HepG2 (cell line): ENCODE measurements around the gene DIO2. TPM values are rescaled to one million over a fixed set of nuclear protein-coding genes. Genes with fewer than 3 reads are reported as not detected.
A peak's percentile ranks its signal among the peaks of the same experiment; 100 is the strongest.

Experiments used
- ATAC-seq: fragments of 200-7000 bp; cut with Tn5 transposase; 3 replicates; pipeline ENCODE4 v1.9.1; 2020; ENCODE audit warnings: mild to moderate bottlenecking, moderate library complexity
- BruUV-seq: library from RNA; stranded (reverse); fragments of 400-500 nt; replicated peaks from 2 replicates; lab custom pipeline; 2021; lab: Mats Ljungman, UMichigan
- CTCF ChIA-PET: fragments of 300-600 bp; formaldehyde crosslinking; extraction: SDS; loops from one replicate; lab custom pipeline; 2021; ENCODE audit warnings: low total read pairs, inconsistent platforms, low intra/inter-chr PET ratio; lab: Yijun Ruan, JAX
- POLR2A ChIA-PET: fragments of 350-600 bp; sonication (Branson Sonifier 250); formaldehyde crosslinking; loops from one replicate; lab custom pipeline; 2020; ENCODE audit warnings: antibody characterized with exemption, inconsistent platforms; lab: Yijun Ruan, JAX
- DNase-seq: peaks from one replicate; pipeline ENCODE4 v3.0.0-alpha.2; 2015; ENCODE audit warnings: low spot score
- FAIRE-seq: peaks from 3 replicates; lab custom pipeline; 2011; peaks lifted over from hg19 to GRCh38; lab: Jason Lieb, UNC
- H2AFZ ChIP-seq: one replicate; pipeline ENCODE4 v1.6.1; 2011; ENCODE audit warnings: low read length, inconsistent platforms
- H3K27ac ChIP-seq: fragments of 300-600 bp; 3 replicates; pipeline ENCODE4 v1.8.0; 2011; ENCODE audit warnings: mixed run types, mild to moderate bottlenecking, mixed read lengths, low read length, inconsistent platforms; ENCODE audit not compliant: insufficient read depth; ENCODE audit errors: extremely low read length
- H3K27me3 ChIP-seq, 2 experiments: fragments of 200-600 bp in 1 of 2; 2 replicates in 1 of 2; 3 replicates in 1 of 2; pipeline versions ENCODE4 v1.6.0 to v1.8.0; 2011; ENCODE audit warnings: low read length in 2 of 2, mild to moderate bottlenecking in 2 of 2, moderate library complexity in 2 of 2, inconsistent platforms in 1 of 2; ENCODE audit not compliant: insufficient read depth in 2 of 2, control insufficient read depth in 1 of 2
- H3K36me3 ChIP-seq, 2 experiments: fragments of 200-600 bp in 1 of 2; replicated peaks in 1 of 2; 2 replicates in 1 of 2; 3 replicates in 1 of 2; pipeline versions ENCODE4 v1.5.1 to v1.8.0; 2011; ENCODE audit warnings: low read length in 2 of 2, inconsistent platforms in 1 of 2; ENCODE audit not compliant: insufficient read depth in 2 of 2, control insufficient read depth in 1 of 2
- H3K4me1 ChIP-seq: 2 replicates; pipeline ENCODE4 v1.5.1; 2012; ENCODE audit warnings: low read length, inconsistent platforms; ENCODE audit not compliant: insufficient read depth
- H3K4me2 ChIP-seq: 2 replicates; pipeline ENCODE4 v1.6.0; 2011; ENCODE audit warnings: low read depth, low read length, inconsistent platforms
- H3K4me3 ChIP-seq, 3 experiments: fragments of 200-600 bp in 1 of 3; sonication (generic), shearing (Covaris generic) in 1 of 3; replicated peaks in 1 of 3; 2 replicates each; pipeline ENCODE4 v1.5.1; 2011 to 2016; ENCODE audit warnings: low read length in 3 of 3, inconsistent platforms in 2 of 3, low read depth in 2 of 3, mild to moderate bottlenecking in 2 of 3, control low read depth in 1 of 3, mixed read lengths in 1 of 3; ENCODE audit not compliant: insufficient read depth in 1 of 3
- H3K79me2 ChIP-seq: one replicate; pipeline ENCODE4 v1.6.1; 2011; ENCODE audit warnings: low read length, inconsistent platforms; ENCODE audit not compliant: insufficient read depth
- H3K9ac ChIP-seq: 2 replicates; pipeline ENCODE4 v1.6.0; 2011; ENCODE audit warnings: mild to moderate bottlenecking, low read depth, low read length, inconsistent platforms; ENCODE audit not compliant: insufficient read depth
- H3K9me3 ChIP-seq: 2 replicates; pipeline ENCODE4 v1.5.1; 2012; ENCODE audit warnings: mild to moderate bottlenecking, low read length
- H4K20me1 ChIP-seq: 2 replicates; pipeline ENCODE4 v1.6.0; 2011; ENCODE audit warnings: inconsistent platforms, mild to moderate bottlenecking, low read length, moderate library complexity; ENCODE audit not compliant: insufficient read depth
- HNF1A ChIP-seq, 2 experiments: sonication (generic) in 1 of 2; formaldehyde crosslinking in 1 of 2; IDR thresholded peaks; 2 replicates each; pipeline versions ENCODE4 v1.4.0 to v1.6.1; 2016 to 2020; ENCODE audit warnings: borderline replicate concordance in 1 of 2, low read depth in 1 of 2, mild to moderate bottlenecking in 1 of 2, missing genetic modification reagents in 1 of 2
- HOXD1 ChIP-seq: sonication (generic); formaldehyde crosslinking; IDR thresholded peaks from 2 replicates; pipeline ENCODE4 v1.5.0; 2020; ENCODE audit warnings: missing genetic modification reagents
- IRX3 ChIP-seq: sonication (generic); formaldehyde crosslinking; IDR thresholded peaks from 2 replicates; pipeline ENCODE4 v1.8.1; 2023; ENCODE audit warnings: mild to moderate bottlenecking, low read depth, missing genetic modification reagents, borderline replicate concordance
- SIX4 ChIP-seq: sonication (generic); formaldehyde crosslinking; IDR thresholded peaks from 2 replicates; pipeline ENCODE4 v1.4.0; 2020; ENCODE audit warnings: missing genetic modification reagents
- SMC3 ChIP-seq: IDR thresholded peaks from 2 replicates; pipeline ENCODE4 v1.6.1; 2011; ENCODE audit warnings: low read length, improper control_type of control experiment
- STAG1 ChIP-seq: sonication (generic); formaldehyde crosslinking; IDR thresholded peaks from 2 replicates; pipeline ENCODE4 v1.4.0; 2020; ENCODE audit warnings: missing genetic modification reagents
- WGBS: methylation state at CpG from one replicate; pipeline ENCODE4 v1.1.6; 2017; ENCODE audit warnings: low lambda C conversion rate; 5-methylcytosine and 5-hydroxymethylcytosine counted together
- in situ Hi-C: cut with HindIII; loops from 2 replicates; pipeline ENCODE4 v1.10.0; 2017; ENCODE audit warnings: low pct_unique_long_range_greater_than_20kb; ENCODE audit not compliant: extremely low pct_ligation_motif_present
- intact Hi-C: fragments of 100-400 bp; cut with micrococcal nuclease; formaldehyde crosslinking; loops from one replicate; pipeline ENCODE4 v1.10.0; 2022; ENCODE audit not compliant: unreplicated experiment
- polyA plus RNA-seq, 8 experiments: library from polyadenylated mRNA; depleted of rRNA in 3 of 8; stranded (reverse) in 7 of 8; unstranded in 1 of 8; fragments of >200 nt; fragmentation: Illumina TruSeq in 4 of 8; extraction: Trizol in 4 of 8; gene quantifications; 2 replicates each; pipeline versions ENCODE4 v1.2.1 to v1.2.3, GENCODE V29; 2011 to 2016; ENCODE audit warnings: low read depth in 4 of 8, missing spikeins in 1 of 8, mixed read lengths in 1 of 8; ENCODE audit not compliant: insufficient read depth in 1 of 8
- total RNA-seq, 5 experiments: library from RNA; depleted of rRNA; stranded (reverse); fragments of >200 nt; fragmentation: Illumina TruSeq; extraction: Trizol; gene quantifications; 2 replicates each; pipeline ENCODE4 v1.2.3, GENCODE V29; 2016; ENCODE audit warnings: low read depth in 1 of 5
- TF ChIP-seq, protein P1 (sequence below): sonication (generic); formaldehyde crosslinking; IDR thresholded peaks from 2 replicates; pipeline ENCODE4 v1.5.0; 2020; ENCODE audit warnings: mild to moderate bottlenecking, missing genetic modification reagents, moderate library complexity

The DIO2 gene
- total and polyA plus RNA-seq, 2 of the 13 experiments (the other 11 are each of a cell fraction or from before 2014, with no cell fraction given) = not detected

DNA sequence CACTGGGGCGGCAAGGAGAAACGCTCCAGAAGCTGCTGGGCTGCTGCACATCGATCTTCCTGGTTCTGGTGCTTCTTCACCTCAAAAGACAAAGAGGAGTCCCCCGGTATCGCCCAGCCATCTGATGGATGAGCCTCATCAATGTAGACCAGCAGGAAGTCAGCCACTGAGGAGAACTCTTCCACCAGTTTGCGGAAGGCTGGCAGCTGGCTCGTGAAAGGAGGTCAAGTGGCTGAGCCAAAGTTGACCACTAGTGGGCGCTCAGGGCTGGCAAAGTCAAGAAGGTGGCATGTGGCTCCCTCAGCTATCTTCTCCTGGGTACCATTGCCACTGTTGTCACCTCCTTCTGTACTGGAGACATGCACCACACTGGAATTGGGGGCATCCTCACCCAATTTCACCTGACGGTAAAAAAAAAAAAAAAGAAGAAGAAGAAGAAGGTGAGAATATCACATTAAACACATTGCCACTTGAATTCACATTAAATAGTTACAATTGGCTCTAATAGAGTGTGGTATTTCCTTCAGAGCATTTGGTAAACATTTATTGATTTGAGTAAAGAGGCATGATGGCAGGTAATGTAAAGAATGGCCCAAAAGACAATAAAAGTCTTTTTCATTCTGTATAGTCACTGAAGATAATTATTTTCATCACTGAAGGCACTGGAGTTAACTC is 8.3 kb downstream of the DIO2 start:
- Histone ChIP-seq H3K9me3 (no peaks in the 10 kb centered on the region), H2AFZ (no peak overlapping the region), H3K9ac (no peak overlapping the region), H3K27me3 (no peaks in the 10 kb centered on the region), H3K79me2 (no peaks in the 10 kb centered on the region), H3K36me3 (no peaks in the 10 kb centered on the region), H3K27ac (no peak overlapping the region), H3K4me1 (no peaks in the 10 kb centered on the region), H4K20me1 (no peaks in the 10 kb centered on the region), H3K4me2 (no peak overlapping the region), H3K4me3 (no peak overlapping the region)
- CTCF ChIA-PET = interaction anchor here (1.3 kb wide), 1 partner anchor 647 kb away, joined by 3 read pairs; no protein-coding TSS in a partner anchor
- in situ Hi-C loops (loop anchor here (25.0 kb wide), 2 partner anchors 384 to 634 kb away; no protein-coding TSS in a partner anchor), intact Hi-C loops (no loop called here)
- DNase-seq = peak; percentile 6
- POLR2A ChIA-PET = no interaction called here
- peak; percentile 79 for ATAC-seq
- 14% methylated on average over 8 of the region's 9 CpGs for WGBS
- peak; percentile 15 for FAIRE-seq
- BruUV-seq = no TSS peak
- no peak for TF ChIP-seq HOXD1 (CRISPR knock-in tag)
- peak; percentile 14; the same call in 1 of the 2 replicates for TF ChIP-seq SMC3
- TF ChIP-seq IRX3 (CRISPR knock-in tag) = no peak
- TF ChIP-seq STAG1 (CRISPR knock-in tag) = peak; percentile 72
- TF ChIP-seq, protein P1, sequence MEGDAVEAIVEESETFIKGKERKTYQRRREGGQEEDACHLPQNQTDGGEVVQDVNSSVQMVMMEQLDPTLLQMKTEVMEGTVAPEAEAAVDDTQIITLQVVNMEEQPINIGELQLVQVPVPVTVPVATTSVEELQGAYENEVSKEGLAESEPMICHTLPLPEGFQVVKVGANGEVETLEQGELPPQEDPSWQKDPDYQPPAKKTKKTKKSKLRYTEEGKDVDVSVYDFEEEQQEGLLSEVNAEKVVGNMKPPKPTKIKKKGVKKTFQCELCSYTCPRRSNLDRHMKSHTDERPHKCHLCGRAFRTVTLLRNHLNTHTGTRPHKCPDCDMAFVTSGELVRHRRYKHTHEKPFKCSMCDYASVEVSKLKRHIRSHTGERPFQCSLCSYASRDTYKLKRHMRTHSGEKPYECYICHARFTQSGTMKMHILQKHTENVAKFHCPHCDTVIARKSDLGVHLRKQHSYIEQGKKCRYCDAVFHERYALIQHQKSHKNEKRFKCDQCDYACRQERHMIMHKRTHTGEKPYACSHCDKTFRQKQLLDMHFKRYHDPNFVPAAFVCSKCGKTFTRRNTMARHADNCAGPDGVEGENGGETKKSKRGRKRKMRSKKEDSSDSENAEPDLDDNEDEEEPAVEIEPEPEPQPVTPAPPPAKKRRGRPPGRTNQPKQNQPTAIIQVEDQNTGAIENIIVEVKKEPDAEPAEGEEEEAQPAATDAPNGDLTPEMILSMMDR = peak; percentile 76

GRCh38 chr14:80200093-80200492 is 11.2 kb downstream of the DIO2 start:
- no peaks in the 10 kb centered on the region for H3K9me3 ChIP-seq
- H3K4me2 ChIP-seq = no peak overlapping the region
- H2AFZ ChIP-seq = no peak overlapping the region
- ATAC-seq = no peak
- H3K4me1 ChIP-seq = no peaks in the 10 kb centered on the region
- H3K4me3 ChIP-seq = no peak overlapping the region
- no peaks in the 10 kb centered on the region for H4K20me1 ChIP-seq
- in situ Hi-C loops = loop anchor here (25.0 kb wide), 2 partner anchors 387 to 637 kb away; no protein-coding TSS in a partner anchor
- no peak overlapping the region for H3K9ac ChIP-seq
- no peaks in the 10 kb centered on the region for H3K79me2 ChIP-seq
- CTCF ChIA-PET = no interaction called here
- TF ChIP-seq HNF1A (IDR thresholded peaks at IDR 0.05; ENCODE audit: low read depth) (no peak), HNF1A (CRISPR knock-in tag; IDR thresholded peaks at IDR 0.05; ENCODE audit: borderline replicate concordance) (no peak), SIX4 (CRISPR knock-in tag) (no peak)
- no peaks in the 10 kb centered on the region for H3K36me3 ChIP-seq
- H3K27me3 ChIP-seq = no peaks in the 10 kb centered on the region
- FAIRE-seq = no peak
- whole genome bisulfite sequencing = 3% methylated on average over 4 of the region's 4 CpGs
- intact Hi-C loops = no loop called here
- POLR2A ChIA-PET = no interaction called here
- no TSS peak for BruUV-seq
- no peak overlapping the region for H3K27ac ChIP-seq
- DNase-seq = no peak
